Vagina (tissue), 2 donors: ENCODE data around the gene C5AR2.
"Not testable (repeated sequence)": the region's sequence is repeated elsewhere in the genome, so short reads cannot be mapped to it uniquely, and the experiment has no call there.

Source experiments
- CTCF ChIP-seq, 3 experiments: fragments of 450-650 bp in 2 of 3; fragments of 200-600 bp in 1 of 3; sonication (generic) in 1 of 3; IDR thresholded peaks; one replicate each; pipeline ENCODE4 v1.5.1; 2017 to 2019; ENCODE audit warnings: antibody characterized with exemption in 3 of 3, mild to moderate bottlenecking in 2 of 3, moderate library complexity in 2 of 3
- POLR2A ChIP-seq, 2 donors: fragments of 450-650 bp; IDR thresholded peaks; one replicate each; pipeline ENCODE4 v1.6.1; 2017; ENCODE audit warnings: antibody characterized with exemption in 2 of 2, mild to moderate bottlenecking in 2 of 2, moderate library complexity in 2 of 2

- not testable (repeated sequence) for TF ChIP-seq CTCF, POLR2A (IDR thresholded peaks at IDR 0.05)
Observed at GRCh38 chr19:47383890-47384289, 51.9 kb downstream of the C5AR2 start.
